ENCODE results near the gene FBXL16. TPM values are rescaled to one million over a fixed set of nuclear protein-coding genes. Genes with fewer than 3 reads are reported as not detected.
A peak's percentile ranks its signal among the peaks of the same experiment; 100 is the strongest.

The FBXL16 gene
- total and polyA plus RNA-seq, 9 of the 15 experiments (the other 6 are each of a cell fraction or from before 2014, with no cell fraction given), result 0.21 to 8.2 (median 1.7) TPM

DNA sequence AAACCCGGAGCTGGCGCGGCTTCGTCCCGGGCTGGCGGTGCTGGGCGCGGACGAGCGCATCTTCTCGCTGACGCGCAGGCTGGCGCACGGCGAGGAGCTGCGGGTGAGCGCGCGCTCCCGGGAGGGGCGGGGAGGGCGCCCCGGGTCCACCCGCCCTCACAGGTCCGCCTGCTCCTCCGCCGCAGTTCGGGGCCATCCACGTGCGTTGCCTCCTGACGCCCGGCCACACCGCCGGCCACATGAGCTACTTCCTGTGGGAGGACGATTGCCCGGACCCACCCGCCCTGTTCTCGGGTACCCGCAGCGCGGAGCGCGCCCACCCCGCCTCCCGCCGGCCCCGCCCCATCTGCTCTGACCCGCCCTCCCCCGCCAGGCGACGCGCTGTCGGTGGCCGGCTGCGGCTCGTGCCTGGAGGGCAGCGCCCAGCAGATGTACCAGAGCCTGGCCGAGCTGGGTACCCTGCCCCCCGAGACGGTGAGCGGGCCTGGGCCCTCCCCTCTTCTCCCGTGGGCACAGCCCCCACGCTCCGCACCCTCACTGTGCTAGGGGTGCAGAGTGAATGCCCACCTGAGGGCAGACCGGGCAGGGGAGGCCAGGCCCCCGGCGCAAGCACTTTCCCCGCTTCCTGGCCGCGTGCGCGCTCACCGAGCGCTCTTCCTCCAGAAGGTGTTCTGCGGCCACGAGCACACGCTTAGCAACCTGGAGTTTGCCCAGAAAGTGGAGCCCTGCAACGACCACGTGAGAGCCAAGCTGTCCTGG, 22.7 kb upstream of the FBXL16 start (continued):
- TF ChIP-seq, protein P1, sequence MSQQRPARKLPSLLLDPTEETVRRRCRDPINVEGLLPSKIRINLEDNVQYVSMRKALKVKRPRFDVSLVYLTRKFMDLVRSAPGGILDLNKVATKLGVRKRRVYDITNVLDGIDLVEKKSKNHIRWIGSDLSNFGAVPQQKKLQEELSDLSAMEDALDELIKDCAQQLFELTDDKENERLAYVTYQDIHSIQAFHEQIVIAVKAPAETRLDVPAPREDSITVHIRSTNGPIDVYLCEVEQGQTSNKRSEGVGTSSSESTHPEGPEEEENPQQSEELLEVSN (IDR thresholded peaks at IDR 0.05; ENCODE audit: borderline replicate concordance in 1 of 2, extremely low read depth in 1 of 2, insufficient read depth in 1 of 2, insufficient read length in 1 of 2, low read depth in 1 of 2, low read length in 1 of 2, poor library complexity in 1 of 2, severe bottlenecking in 1 of 2), result peak; percentile 77 to 95
- TF ChIP-seq MEF2A (IDR thresholded peaks at IDR 0.05; ENCODE audit: control insufficient read depth, low read depth, low read length) (no peak), ETV1 (tag; conservative IDR thresholded peaks at IDR 0.05; ENCODE audit: low read depth) (0 out of 2 replicates have a peak, but pooled peaks have one; percentile 9), TAF1 (IDR thresholded peaks at IDR 0.05; ENCODE audit: control insufficient read depth, extremely low read depth, insufficient read depth, low read length, severe bottlenecking) (peak; percentile 25), RBM14 (IDR thresholded peaks at IDR 0.05; ENCODE audit: borderline replicate concordance, insufficient read depth, low read depth, low read length) (no peak), WHSC1 (IDR thresholded peaks at IDR 0.05; ENCODE audit: low read length) (no peak), ZNF124 (CRISPR knock-in tag; IDR thresholded peaks at IDR 0.05) (no peak; the same call in 1 of the 2 replicates), GTF2F1 (IDR thresholded peaks at IDR 0.05; ENCODE audit: low read depth, low read length) (no peak), FOXA1 (IDR thresholded peaks at IDR 0.05; ENCODE audit: borderline replicate concordance) (no peak), ZNF408 (CRISPR knock-in tag; IDR thresholded peaks at IDR 0.05; ENCODE audit: low read depth) (no peak), TARDBP (IDR thresholded peaks at IDR 0.05) (no peak), RBBP5 (IDR thresholded peaks at IDR 0.05; ENCODE audit: borderline replicate concordance, insufficient read depth, low read length, poor library complexity, severe bottlenecking) (peak; percentile 21), SUPT5H (IDR thresholded peaks at IDR 0.05) (peak; percentile 64; the same call in 1 of the 2 replicates), TAF7 (tag; IDR thresholded peaks at IDR 0.05) (no peak)
- TF ChIP-seq, protein P2, sequence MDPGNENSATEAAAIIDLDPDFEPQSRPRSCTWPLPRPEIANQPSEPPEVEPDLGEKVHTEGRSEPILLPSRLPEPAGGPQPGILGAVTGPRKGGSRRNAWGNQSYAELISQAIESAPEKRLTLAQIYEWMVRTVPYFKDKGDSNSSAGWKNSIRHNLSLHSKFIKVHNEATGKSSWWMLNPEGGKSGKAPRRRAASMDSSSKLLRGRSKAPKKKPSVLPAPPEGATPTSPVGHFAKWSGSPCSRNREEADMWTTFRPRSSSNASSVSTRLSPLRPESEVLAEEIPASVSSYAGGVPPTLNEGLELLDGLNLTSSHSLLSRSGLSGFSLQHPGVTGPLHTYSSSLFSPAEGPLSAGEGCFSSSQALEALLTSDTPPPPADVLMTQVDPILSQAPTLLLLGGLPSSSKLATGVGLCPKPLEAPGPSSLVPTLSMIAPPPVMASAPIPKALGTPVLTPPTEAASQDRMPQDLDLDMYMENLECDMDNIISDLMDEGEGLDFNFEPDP (CRISPR knock-in tag; IDR thresholded peaks at IDR 0.05), result no peak
- TF ChIP-seq, protein P3, sequence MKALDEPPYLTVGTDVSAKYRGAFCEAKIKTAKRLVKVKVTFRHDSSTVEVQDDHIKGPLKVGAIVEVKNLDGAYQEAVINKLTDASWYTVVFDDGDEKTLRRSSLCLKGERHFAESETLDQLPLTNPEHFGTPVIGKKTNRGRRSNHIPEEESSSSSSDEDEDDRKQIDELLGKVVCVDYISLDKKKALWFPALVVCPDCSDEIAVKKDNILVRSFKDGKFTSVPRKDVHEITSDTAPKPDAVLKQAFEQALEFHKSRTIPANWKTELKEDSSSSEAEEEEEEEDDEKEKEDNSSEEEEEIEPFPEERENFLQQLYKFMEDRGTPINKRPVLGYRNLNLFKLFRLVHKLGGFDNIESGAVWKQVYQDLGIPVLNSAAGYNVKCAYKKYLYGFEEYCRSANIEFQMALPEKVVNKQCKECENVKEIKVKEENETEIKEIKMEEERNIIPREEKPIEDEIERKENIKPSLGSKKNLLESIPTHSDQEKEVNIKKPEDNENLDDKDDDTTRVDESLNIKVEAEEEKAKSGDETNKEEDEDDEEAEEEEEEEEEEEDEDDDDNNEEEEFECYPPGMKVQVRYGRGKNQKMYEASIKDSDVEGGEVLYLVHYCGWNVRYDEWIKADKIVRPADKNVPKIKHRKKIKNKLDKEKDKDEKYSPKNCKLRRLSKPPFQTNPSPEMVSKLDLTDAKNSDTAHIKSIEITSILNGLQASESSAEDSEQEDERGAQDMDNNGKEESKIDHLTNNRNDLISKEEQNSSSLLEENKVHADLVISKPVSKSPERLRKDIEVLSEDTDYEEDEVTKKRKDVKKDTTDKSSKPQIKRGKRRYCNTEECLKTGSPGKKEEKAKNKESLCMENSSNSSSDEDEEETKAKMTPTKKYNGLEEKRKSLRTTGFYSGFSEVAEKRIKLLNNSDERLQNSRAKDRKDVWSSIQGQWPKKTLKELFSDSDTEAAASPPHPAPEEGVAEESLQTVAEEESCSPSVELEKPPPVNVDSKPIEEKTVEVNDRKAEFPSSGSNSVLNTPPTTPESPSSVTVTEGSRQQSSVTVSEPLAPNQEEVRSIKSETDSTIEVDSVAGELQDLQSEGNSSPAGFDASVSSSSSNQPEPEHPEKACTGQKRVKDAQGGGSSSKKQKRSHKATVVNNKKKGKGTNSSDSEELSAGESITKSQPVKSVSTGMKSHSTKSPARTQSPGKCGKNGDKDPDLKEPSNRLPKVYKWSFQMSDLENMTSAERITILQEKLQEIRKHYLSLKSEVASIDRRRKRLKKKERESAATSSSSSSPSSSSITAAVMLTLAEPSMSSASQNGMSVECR (CRISPR knock-in tag; IDR thresholded peaks at IDR 0.05), result peak; percentile 61

Data from K562 (cell line).